GM21737 (cell line): ENCODE measurements around the gene RAB38.

ENCODE experiments used
- ATAC-seq: cut with Tn5 transposase; IDR thresholded peaks from one replicate; pipeline ENCODE4 v1.9.1; 2021; ENCODE audit warnings: mild to moderate bottlenecking, moderate library complexity; ENCODE audit not compliant: unreplicated experiment

RAB38 gene

DNA sequence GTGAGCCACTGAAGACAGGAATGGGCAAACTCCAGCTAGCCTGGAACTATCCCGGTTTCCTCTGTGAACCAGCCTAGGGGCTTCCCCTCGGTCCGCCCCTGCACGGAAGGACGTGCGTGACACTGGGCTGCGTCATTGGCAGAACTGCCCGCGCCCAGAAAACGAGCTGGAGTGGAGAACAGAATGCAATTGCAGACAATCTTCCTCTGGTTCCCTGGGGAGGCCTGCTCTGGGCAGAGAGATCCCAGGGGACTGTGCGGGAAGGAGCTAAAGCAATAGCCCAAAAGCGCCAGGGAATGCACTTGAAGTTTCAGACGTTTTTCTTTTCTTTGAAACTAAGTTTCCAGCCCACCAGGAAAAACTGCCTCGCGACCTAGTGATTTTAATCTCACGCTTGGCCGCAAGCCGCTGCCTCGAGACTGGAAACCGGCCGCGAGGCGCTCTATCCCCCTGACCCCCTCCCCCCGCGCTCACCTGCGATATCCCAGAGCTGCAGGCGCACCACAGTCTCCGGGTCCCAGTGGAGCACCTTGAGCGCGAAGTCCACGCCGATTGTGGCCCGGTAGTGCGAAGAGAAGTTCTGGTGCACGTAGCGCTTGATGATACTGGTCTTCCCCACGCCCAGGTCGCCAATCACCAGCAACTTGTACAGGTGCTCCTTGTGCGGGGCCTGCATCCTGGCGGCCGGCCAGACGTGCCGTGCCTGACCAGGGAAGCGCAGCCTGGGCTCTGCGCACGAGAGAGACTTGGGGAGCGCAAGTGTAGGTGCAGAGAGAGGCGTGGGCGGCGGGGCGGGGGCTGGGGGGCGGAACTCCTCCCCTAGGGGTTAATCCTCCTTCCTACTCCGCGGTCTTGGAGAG, at the start of gene RAB38:
Gene RAB38, minus strand, starts transcription at position 735 of the 860 bp plus-strand sequence. Its CDS starts 59 bp downstream, at position 676.
- peak; percentile 47 for ATAC-seq

DNA sequence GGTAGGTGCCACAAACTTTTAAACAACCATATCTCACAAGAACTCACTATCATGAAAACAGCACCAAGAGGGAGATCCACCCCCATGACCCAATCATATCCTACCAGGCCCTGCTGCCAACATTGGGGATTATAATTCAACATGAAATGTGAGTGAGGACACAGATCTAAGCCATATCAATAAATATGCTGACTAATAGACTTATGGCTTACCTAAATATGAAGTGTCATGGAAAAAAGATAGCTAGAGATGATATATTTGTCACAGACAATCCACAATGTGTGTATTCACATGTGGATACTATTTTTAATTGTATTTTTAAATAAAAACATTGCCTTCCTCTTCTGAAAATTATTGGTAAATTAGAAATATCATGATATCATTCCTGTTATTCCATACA, 38.2 kb upstream of the RAB38 start:
- ATAC-seq: no peak

DNA sequence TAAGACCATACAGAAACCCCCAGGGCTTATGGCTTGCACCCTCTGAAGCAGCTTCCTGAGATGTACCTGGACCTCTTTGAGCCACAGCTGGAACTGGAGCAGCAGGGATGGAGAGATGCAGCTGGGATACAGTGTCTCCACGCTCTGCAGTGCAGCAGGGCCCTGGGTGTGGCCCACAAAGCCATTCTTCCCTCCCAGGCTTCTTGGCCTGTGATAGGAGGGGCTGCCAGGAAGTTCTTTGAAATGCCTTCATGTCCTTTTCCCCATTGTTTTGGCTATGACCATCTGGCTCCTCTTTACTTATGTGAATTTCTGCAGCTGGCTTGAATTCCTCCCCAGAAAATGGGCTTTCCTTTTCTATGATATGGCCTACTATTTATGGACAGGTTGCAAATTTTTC, 37.1 kb upstream of the RAB38 start:
- no peak for ATAC-seq

DNA sequence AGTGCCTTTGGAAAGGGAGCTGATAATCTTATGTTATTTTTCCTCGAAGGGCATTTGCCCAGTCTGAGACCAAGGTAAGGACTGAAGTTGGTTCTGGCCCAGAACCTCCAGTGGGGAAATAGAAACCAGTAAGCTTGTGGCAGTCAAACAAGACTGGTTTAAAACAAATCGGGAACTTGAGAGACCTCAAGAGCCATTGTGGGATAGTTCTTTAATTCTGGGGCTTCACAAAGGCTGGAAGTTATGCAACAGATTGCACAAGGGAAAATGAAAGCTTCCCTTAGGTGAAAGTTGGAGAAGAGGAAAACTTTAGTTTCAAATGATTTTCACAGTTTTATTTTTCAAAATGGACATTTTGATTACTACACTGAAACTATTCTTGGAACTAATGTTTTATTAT, 33.5 kb upstream of the RAB38 start:
- ATAC-seq: no peak

DNA sequence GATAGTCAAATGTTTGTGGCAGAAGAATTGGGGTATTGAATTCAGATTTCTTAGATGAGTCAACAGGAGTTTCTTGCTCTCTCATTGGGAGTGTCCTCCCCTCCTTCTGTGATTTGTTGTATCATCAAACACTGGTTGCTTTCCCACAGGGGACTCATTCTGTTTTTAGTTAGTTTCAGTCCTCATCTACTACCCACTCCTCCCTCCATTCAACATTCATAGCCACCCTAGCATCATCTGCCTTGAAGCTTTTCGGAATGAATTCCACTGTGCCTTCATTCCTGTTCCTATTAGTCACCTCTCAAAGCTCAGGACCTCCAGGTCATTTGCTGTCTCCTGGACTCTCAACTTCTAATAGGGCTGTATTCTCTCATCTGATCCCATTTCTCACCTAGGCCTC, 31.5 kb upstream of the RAB38 start:
- ATAC-seq: no peak

DNA sequence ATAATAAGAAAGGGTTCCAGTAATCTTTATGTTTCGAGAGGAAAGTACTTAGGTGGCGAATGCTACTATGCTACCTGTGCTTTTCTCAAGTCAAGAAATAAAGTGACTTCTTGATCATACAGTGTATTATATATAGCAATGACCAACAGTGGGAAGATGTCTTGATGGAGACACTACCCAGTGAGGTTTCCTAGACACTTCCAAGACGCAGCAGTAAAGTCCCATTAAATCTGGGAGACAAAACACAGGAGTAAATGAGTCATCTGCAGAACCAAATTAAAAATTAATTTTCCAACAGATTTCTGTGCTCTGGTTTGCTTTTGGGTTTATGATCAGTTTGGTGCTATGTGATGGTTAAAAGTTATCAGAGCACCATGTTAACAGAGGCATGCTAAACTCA, 29.1 kb upstream of the RAB38 start:
- ATAC-seq: no peak

DNA sequence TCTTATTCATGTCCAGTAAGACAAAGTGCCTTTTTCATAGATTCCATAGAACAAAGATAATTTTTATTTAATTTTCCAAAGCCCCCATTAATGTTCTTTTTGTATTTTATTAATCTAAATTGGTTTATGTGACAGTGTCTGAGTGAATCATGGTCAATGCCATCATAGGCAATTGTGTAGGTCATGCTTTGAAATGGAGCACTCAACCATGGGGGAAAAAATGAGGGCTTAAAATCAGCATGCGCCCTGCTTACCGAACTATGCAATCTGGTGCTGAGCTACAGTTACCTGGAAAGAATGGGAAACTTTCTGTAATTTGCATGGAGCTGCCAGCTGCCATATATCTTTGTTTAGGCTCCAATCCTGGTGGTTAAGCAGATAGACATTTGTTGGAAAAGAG, 28.4 kb upstream of the RAB38 start:
- ATAC-seq: no peak

DNA sequence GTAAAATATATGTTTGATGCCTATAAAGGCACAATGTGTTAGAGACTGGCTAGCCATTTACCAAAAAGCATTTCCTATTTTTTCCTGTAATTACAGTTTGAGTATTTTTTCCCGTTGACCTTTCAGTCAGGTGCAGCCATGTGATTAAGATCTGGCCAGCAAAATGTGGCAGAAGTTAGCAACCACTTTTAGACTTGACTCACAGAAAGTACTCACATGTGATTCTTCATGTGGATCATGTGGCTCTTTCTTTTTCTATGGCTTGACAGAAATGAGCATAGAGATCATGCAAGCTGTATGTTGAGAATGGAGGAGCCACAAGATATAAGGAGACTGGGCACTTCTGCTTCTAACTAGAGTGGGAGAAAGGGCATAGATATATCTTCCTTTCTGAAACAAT, 27.3 kb upstream of the RAB38 start:
- ATAC-seq: no peak

DNA sequence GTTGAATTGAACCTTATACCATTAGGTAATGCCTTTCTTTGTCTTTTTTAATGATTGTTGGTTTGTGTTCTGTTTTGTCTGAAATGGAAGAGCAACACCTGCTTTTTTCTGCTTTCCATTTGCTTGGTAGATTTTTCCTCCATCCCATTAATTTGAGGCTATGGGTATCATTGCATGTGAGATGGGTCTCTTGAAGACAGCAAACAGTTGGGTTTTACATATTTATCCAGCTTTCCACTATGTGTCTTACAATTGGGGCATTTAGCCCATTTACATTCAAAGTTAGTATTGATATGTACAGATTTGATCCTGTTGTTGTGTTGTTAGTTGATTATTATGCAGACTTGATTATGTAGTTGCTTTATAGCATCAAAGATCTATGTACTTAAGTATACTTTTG, 21.1 kb upstream of the RAB38 start:
- ATAC-seq: no peak

DNA sequence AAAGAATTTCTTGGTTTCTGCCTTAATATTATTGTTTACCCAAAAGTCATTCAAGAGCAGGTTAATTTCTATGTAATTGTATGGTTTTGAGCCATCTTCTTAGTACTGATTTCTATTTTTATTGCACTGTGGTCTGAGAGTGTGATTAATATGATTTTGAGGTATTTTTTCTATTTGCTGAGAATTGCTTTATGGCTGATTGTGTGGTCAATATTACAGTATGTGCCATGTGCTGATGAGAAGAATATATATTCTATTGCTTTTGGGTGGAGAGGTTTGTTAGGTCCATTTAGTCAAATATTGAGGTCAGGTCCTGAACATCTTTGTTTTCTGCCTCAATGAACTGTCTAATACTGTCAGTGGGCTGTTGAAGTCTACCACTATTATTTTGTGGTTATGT, 20.7 kb upstream of the RAB38 start:
- no peak for ATAC-seq

DNA sequence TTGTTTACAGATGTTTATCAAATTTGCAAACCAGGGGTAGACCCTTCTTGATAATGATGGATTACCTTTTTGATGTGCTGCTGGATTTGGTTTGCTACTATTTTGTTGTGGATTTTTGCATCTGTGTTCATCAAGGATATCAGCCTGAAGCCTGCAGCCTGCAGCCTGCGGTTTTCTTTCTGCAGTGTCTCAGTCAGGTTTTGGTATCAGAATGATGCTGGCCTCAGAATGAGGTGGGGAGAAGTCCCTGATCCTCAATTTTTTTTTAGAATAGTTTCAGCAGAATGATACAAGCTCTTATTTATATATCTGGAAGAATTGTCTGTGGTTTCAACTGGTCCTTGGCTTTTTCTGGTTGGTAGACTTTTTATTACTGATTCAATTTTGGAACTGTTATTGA, 19.7 kb upstream of the RAB38 start:
- no peak for ATAC-seq

DNA sequence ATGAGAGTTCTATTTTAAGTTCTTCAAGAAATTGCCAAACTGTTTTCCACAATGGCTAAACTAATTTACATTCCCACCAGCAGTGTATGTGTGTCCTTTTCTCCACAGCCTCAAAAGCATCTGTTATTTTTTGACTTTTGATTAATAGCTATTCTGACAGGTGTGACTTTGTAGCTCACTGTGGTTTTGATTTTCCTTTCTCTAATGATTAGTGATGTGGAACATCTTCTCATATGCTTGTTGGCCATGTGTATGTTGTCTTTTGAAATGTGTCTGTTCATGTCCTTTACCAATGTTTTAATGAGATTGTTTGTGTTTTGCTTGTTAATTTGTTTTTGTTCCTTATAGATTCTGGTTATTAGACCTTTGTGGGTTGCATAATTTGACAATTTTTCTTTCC, 18.0 kb upstream of the RAB38 start:
- no peak for ATAC-seq

DNA sequence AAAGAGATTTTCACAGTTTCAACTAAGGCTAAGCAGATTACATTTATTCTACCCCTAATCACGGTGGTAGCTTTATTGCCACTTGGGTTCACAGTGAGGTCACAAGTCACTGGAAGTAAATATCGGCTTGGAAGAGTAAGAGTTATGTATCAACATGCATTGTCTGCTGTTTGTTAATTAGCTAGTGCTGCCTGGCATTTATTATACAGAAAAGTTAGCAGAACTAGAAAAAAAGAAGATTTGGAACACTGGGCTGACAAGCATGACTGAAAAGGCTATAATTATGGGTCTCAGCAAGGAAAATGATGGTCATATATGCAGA, 13.7 kb upstream of the RAB38 start:
- no peak for ATAC-seq

DNA sequence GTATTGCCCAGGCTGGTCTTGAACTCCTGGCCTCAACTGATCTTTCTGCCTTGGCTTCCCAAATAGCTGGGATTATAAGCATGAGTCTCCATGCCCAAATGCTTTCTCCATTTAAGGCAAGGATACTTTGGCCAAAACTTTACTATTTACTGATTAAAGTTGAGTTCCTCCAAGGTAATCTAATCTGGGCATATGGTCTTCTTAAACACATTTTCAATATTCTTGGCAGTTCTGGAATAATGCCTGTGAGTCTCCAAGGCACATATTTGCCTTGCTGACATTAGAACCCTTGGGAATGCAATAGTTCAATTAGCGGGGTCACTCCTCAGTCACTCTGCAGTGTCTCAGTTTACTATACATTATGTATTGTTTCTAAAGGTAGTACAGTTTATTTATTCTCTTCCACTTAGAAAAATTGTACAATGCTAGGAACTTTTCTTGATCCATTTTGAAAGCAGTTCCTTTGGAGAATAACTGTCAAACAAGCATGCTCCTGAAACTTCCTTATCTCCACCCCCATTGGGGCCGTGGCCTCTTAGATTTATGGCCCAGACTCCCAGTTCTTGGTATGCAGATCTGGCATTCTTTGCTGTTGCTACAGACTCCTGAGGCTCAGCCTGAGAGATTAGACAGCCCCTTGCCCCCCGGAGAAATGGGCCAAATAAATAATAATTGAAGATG, 13.1 kb upstream of the RAB38 start:
- ATAC-seq: no peak

DNA sequence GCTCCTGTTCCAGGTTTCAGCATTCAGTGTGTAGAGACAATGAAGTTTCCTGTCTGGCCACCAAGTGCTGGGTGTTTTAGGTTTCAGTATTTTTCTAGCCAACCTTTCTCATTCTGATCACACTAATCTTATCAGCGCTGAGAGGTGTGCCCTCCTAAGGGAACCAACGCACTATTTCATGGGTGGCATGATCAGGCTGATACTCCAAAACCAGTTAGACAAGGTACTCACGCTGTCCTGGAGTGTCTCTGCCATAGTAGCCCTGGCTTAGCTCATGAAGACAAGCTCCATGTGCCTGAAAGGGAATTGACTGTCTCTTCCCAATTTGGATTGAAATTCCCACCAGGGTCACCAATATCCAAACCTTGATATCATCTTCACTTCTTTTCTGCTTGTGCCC, 8.0 kb upstream of the RAB38 start:
- no peak for ATAC-seq

DNA sequence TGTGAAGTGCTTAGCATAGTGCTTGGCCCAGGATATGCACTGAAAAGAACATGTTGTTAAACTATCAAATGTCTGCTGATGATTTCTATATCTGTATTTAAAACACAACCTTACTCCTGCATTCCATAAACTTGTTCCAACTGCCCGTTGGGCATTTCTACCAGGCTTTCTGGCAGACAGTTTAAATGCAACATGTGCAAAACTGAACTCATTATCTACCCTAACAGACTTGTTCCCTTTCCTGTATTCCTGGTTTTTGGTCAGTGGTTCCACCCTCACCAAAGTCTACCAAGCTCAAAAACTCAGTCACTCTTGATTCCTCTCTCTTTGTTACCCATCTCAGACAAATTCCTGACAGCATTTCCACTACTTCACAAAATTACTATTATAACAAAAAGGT, 6.5 kb upstream of the RAB38 start:
- ATAC-seq: no peak

DNA sequence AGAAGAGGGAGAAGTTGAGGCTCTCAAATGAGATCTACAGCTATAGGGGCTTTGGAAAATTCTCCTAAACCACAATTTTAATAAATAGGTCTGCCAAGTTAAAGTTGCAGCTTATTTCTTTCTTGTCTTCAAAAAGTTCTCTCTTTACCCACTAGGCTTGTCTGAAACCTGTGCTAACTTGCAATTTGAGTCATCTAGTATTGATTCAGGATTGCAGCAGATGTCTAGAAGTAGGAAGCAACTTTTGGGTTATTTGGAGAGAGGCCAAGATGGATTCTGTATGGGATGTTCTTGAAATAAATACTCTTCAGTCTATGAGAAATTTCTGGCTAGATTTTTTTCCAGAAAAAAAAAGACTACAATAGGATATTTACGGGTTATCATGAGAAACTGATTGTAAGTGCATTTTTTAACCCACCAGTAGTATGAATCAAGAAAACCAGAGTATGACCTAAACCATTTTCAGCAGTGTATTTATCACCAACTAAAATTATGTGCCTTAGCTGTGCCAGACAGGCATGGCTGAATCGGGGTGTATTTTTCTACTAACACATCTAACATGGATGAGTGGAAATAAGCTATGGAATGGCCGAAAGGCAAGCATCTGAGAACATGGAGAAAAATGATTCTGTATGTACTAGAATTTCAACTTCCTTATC, 4.9 kb upstream of the RAB38 start:
- no peak for ATAC-seq

DNA sequence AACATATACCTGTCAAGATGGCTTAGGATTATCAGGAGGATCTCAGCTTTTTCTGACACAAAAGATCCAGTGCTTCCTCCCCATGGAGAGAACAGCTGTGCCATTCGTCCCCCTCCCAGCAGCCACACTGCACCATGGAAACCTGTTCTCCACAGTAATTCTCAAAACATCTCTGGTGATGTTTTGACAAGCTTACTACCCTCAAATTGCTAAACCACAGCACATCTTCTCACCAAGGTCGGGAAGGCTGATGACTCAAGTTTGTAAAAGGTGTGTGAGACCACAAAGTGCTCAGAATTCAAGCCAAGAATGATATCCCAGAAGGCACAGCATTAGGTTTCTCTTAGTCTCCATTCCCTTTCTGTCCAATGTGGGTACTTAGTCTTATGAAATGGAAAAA, 3.9 kb upstream of the RAB38 start:
- ATAC-seq: peak; percentile 64

DNA sequence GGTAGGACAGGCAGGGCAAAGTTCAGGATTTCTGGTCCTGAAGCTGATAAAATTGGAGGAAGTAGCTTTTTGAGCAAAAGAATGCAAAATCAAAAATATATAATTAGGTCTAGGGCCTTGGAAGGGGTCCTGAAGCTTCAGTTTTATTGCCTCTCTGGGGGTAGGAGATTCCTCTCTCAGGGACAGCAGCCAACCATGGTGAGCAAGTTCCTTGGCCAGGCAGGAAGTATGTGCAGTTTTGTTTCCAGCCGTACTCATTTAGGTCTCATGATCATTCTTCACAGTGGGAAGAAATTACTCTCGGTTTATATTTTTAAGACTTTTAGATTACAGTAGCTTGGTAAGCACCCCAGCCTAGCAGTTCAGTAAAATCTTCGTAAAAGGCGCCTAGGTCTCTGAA, 2.9 kb upstream of the RAB38 start:
- ATAC-seq: no peak

DNA sequence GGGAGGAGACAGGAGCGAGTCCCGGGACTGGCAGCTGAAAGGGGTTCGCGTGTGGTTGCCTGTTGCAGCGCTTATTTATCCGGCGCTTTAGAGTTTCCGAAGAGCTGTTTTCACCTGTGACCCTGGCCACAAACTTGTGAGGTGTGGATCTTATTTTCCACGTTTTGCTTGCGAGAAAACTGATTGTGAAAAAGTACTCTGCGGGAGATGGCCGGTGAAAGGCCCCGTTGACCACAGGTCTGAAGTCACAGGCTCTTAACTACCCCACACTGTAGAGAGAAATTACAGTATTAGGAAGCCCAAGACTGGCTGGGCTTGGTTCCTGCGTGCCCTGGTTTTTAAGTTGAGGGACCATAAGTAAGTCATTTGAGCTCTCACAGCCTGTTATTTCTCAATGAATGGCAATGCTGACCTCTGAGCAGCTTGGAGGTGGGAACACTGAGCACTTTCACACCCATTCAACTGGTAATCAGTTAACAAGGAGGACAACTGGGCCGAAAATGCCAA, 379 bp upstream of the RAB38 start:
- peak; percentile 14 for ATAC-seq

DNA sequence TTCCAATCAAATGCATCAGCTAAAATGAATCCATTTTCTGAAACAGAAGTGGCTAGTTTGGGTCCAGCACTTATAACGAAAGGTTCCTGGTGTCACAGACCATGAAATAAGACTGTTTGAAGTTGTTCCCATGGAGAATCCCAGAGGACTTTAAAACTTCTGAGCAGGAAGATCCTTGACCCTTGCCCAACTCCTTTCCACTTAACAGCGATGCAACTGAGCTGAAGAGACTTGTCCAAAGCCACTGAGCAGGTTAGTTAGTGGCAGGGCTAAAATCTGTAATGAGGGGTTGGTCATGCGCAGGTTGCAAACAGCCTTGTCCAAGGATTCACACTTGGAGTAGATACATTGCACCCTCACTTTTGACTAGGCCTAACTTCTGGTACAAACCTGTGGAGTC, 1.3 kb downstream of the RAB38 start:
- no peak for ATAC-seq

DNA sequence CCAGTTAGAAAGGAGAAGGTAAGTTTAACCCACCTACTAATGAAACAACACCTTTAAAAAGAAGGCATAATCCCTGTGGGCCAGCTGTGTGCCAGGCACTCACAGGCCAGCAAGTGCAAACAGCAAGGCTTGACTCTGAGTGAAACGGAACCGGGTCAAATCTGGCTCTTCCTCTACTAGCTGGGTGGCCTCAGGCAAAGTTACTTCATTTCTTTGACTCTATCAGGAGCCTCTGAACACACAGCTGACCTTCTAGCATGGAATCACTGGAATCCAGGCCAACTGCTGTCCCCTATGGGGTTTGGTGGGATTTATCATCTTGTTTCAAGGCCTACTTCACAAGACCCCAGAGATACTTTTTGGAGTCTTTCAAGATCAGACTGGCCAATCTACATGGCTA, 3.3 kb downstream of the RAB38 start:
- ATAC-seq: no peak
